HepG2 (cell line): ENCODE measurements around the gene ANAPC5. TPM values are rescaled to one million over a fixed set of nuclear protein-coding genes. Genes with fewer than 3 reads are reported as not detected.

Experiments
- CBFB ChIP-seq: sonication (generic); formaldehyde crosslinking; IDR thresholded peaks from 2 replicates; pipeline ENCODE4 v1.4.0; 2020; ENCODE audit warnings: missing genetic modification reagents
- DDIT3 ChIP-seq: sonication (generic); formaldehyde crosslinking; IDR thresholded peaks from 2 replicates; pipeline ENCODE4 v1.4.0; 2020; ENCODE audit warnings: mild to moderate bottlenecking, missing genetic modification reagents
- ERF ChIP-seq: IDR thresholded peaks from 2 replicates; pipeline ENCODE4 v1.6.1; 2018; ENCODE audit warnings: missing biosample characterization, missing genetic modification reagents
- FLYWCH1 ChIP-seq: sonication (generic); formaldehyde crosslinking; IDR thresholded peaks from 2 replicates; pipeline ENCODE4 v1.8.1; 2023; ENCODE audit warnings: mild to moderate bottlenecking, missing genetic modification reagents
- GATAD2A ChIP-seq: IDR thresholded peaks from 2 replicates; pipeline ENCODE4 v1.6.1; 2016
- KDM6A ChIP-seq: IDR thresholded peaks from 2 replicates; pipeline ENCODE4 v1.6.1; 2016; ENCODE audit warnings: low read depth
- MAF1 ChIP-seq: sonication (generic); formaldehyde crosslinking; IDR thresholded peaks from 2 replicates; pipeline ENCODE4 v1.5.0; 2020; ENCODE audit warnings: missing genetic modification reagents, borderline replicate concordance
- NCOA1 ChIP-seq: sonication (generic); formaldehyde crosslinking; IDR thresholded peaks from 2 replicates; pipeline ENCODE4 v1.9.0; 2021; ENCODE audit warnings: missing genetic modification reagents
- NFIC ChIP-seq: IDR thresholded peaks from 2 replicates; pipeline ENCODE4 v1.6.1; 2012; ENCODE audit warnings: mild to moderate bottlenecking, low read length, inconsistent platforms
- PRDM10 ChIP-seq: sonication (generic); formaldehyde crosslinking; IDR thresholded peaks from 2 replicates; pipeline ENCODE4 v1.4.0; 2020; ENCODE audit warnings: low read depth, missing genetic modification reagents
- RFX3 ChIP-seq: IDR thresholded peaks from 2 replicates; pipeline ENCODE4 v1.6.1; 2016; ENCODE audit warnings: missing biosample characterization, missing genetic modification reagents
- ZMAT5 ChIP-seq: sonication (generic); formaldehyde crosslinking; IDR thresholded peaks from 2 replicates; pipeline ENCODE4 v1.5.0; 2020; ENCODE audit warnings: mild to moderate bottlenecking, low read depth, missing genetic modification reagents, borderline replicate concordance
- ZNF18 ChIP-seq: sonication (generic); formaldehyde crosslinking; IDR thresholded peaks from 2 replicates; pipeline ENCODE4 v1.8.0; 2022; ENCODE audit warnings: mild to moderate bottlenecking, missing genetic modification reagents; ENCODE audit not compliant: insufficient replicate concordance
- ZNF251 ChIP-seq: sonication (generic); formaldehyde crosslinking; IDR thresholded peaks from 2 replicates; pipeline ENCODE4 v1.9.0; 2021; ENCODE audit warnings: mild to moderate bottlenecking, missing genetic modification reagents
- ZNF3 ChIP-seq: IDR thresholded peaks from 2 replicates; pipeline ENCODE4 v1.7.0; 2017; ENCODE audit warnings: inconsistent platforms
- ZNF512 ChIP-seq: sonication (generic); formaldehyde crosslinking; IDR thresholded peaks from 2 replicates; pipeline ENCODE4 v1.4.0; 2020; ENCODE audit warnings: mild to moderate bottlenecking, missing genetic modification reagents
- ZNF577 ChIP-seq: sonication (generic); formaldehyde crosslinking; IDR thresholded peaks from 2 replicates; pipeline ENCODE4 v1.4.0; 2020; ENCODE audit warnings: mild to moderate bottlenecking, low read depth, missing genetic modification reagents, borderline replicate concordance
- ZNF670 ChIP-seq: sonication (generic); formaldehyde crosslinking; IDR thresholded peaks from 2 replicates; pipeline ENCODE4 v1.8.0; 2022; ENCODE audit warnings: mild to moderate bottlenecking, missing genetic modification reagents, borderline replicate concordance
- ZZZ3 ChIP-seq: sonication (generic); formaldehyde crosslinking; IDR thresholded peaks from 2 replicates; pipeline ENCODE4 v1.4.0; 2020; ENCODE audit warnings: missing genetic modification reagents, mild to moderate bottlenecking, borderline replicate concordance
- polyA plus RNA-seq, 8 experiments: library from polyadenylated mRNA; depleted of rRNA in 3 of 8; stranded (reverse) in 7 of 8; unstranded in 1 of 8; fragments of >200 nt; fragmentation: Illumina TruSeq in 4 of 8; extraction: Trizol in 4 of 8; gene quantifications; 2 replicates each; pipeline versions ENCODE4 v1.2.1 to v1.2.3, GENCODE V29; 2011 to 2016; ENCODE audit warnings: low read depth in 4 of 8, missing spikeins in 1 of 8, mixed read lengths in 1 of 8; ENCODE audit not compliant: insufficient read depth in 1 of 8
- total RNA-seq, 5 experiments: library from RNA; depleted of rRNA; stranded (reverse); fragments of >200 nt; fragmentation: Illumina TruSeq; extraction: Trizol; gene quantifications; 2 replicates each; pipeline ENCODE4 v1.2.3, GENCODE V29; 2016; ENCODE audit warnings: low read depth in 1 of 5

ANAPC5 gene
- total and polyA plus RNA-seq, 2 of the 13 experiments (the other 11 are each of a cell fraction or from before 2014, with no cell fraction given): 146 to 161 TPM

GRCh38 chr12:121376754-121377697 is 24.8 kb upstream of the ANAPC5 start (continued):
- TF ChIP-seq ZNF512 (CRISPR knock-in tag) (no peak), ZNF670 (CRISPR knock-in tag) (no peak), KDM6A (CRISPR knock-in tag) (peak; percentile 23; the same call in 1 of the 2 replicates), ZNF251 (CRISPR knock-in tag) (no peak), RFX3 (CRISPR knock-in tag) (no peak), NFIC (no peak), ZNF3 (no peak), ZNF18 (CRISPR knock-in tag) (peak; percentile 63), MAF1 (CRISPR knock-in tag) (no peak), FLYWCH1 (CRISPR knock-in tag) (no peak), PRDM10 (no peak), GATAD2A (CRISPR knock-in tag) (no peak; the same call in 1 of the 2 replicates), NCOA1 (CRISPR knock-in tag) (no peak), ZZZ3 (CRISPR knock-in tag) (no peak), ZMAT5 (CRISPR knock-in tag) (no peak), CBFB (CRISPR knock-in tag) (no peak), ERF (CRISPR knock-in tag) (no peak), ZNF577 (CRISPR knock-in tag) (no peak), DDIT3 (no peak)
